22Rv1 (cell line): ENCODE data around the gene MARCHF4.

ENCODE experiments used
- ZFX ChIP-seq: fragments of 450-650 bp; IDR thresholded peaks from 2 replicates; pipeline ENCODE4 v1.6.1; 2017; ENCODE audit warnings: antibody characterized with exemption, borderline replicate concordance
- TF ChIP-seq, protein P1 (sequence below): fragments of 450-650 bp; IDR thresholded peaks from 2 replicates; pipeline ENCODE4 v1.5.1; 2017; ENCODE audit warnings: mild to moderate bottlenecking

DNA sequence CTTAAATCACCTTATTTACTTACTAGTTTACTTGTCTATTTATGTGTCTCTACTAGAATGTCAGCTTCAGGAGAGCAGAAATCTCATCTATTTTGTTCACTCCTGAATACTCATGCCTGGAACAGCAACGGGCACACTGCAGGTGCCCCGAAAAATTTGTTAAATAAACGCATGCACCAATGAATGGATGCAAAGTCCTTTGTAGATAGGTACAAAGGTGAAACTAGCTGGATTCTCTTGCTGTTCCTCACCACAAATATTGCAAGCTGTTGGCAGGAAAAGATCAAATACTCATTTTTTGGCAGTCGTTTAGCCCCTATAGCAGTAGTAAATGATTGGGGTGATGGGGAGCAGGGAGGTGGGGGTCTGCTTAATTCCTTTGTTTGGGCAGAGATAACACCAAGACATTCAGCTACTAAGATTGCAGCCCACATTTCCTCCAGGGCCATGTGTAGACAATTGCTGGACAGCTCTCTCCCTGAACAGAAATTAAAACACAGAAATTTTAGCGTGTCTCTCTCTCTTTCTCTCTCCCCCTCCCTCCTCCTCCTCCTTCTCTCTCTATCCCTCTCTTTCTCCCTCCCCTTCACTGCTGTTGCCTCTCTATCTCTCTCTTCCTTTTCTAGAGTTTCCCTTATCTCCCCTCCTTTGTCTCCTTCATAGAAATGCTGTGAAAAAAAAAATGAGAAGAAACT lies 5.4 kb downstream of the MARCHF4 start:
- TF ChIP-seq, protein P1, sequence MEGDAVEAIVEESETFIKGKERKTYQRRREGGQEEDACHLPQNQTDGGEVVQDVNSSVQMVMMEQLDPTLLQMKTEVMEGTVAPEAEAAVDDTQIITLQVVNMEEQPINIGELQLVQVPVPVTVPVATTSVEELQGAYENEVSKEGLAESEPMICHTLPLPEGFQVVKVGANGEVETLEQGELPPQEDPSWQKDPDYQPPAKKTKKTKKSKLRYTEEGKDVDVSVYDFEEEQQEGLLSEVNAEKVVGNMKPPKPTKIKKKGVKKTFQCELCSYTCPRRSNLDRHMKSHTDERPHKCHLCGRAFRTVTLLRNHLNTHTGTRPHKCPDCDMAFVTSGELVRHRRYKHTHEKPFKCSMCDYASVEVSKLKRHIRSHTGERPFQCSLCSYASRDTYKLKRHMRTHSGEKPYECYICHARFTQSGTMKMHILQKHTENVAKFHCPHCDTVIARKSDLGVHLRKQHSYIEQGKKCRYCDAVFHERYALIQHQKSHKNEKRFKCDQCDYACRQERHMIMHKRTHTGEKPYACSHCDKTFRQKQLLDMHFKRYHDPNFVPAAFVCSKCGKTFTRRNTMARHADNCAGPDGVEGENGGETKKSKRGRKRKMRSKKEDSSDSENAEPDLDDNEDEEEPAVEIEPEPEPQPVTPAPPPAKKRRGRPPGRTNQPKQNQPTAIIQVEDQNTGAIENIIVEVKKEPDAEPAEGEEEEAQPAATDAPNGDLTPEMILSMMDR, result no peak
- TF ChIP-seq ZFX, result no peak
